ENCODE measurements around the gene PRKN.

DNA sequence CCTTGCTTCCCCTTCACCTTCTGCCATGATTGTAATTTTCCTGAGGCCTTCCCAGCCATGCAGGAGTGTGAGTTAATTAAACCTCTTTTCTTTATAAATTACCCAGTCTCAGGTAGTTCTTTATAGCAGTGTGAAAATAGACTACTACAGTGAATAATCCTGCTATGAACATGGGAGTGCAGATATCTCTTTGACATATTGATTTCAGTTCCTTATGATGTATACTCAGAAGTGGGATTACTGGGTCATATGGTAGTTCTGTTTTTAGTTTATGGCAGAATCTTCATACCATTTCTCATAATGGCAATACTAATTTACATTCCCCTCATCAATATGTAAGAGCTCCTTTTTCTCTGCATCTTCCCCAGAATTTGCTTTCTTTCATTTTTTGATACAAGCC lies 26.2 kb upstream of the PRKN start:
- TF ChIP-seq, protein P1, sequence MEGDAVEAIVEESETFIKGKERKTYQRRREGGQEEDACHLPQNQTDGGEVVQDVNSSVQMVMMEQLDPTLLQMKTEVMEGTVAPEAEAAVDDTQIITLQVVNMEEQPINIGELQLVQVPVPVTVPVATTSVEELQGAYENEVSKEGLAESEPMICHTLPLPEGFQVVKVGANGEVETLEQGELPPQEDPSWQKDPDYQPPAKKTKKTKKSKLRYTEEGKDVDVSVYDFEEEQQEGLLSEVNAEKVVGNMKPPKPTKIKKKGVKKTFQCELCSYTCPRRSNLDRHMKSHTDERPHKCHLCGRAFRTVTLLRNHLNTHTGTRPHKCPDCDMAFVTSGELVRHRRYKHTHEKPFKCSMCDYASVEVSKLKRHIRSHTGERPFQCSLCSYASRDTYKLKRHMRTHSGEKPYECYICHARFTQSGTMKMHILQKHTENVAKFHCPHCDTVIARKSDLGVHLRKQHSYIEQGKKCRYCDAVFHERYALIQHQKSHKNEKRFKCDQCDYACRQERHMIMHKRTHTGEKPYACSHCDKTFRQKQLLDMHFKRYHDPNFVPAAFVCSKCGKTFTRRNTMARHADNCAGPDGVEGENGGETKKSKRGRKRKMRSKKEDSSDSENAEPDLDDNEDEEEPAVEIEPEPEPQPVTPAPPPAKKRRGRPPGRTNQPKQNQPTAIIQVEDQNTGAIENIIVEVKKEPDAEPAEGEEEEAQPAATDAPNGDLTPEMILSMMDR (IDR thresholded peaks at IDR 0.05), result no peak
- TF ChIP-seq POLR2AphosphoS5 (IDR thresholded peaks at IDR 0.05; ENCODE audit: low read depth, low read length), result no peak
